ENCODE measurements around the gene MSH3.
"Not testable (repeated sequence)": the region's sequence is repeated elsewhere in the genome, so short reads cannot be mapped to it uniquely, and the experiment has no call there.

The MSH3 gene

GRCh38 chr5:80799041-80799440 is 144.6 kb downstream of the MSH3 start:
- DNase-seq, result no peak

GRCh38 chr5:80799573-80799972 is 145.1 kb downstream of the MSH3 start:
- DNase-seq, result no peak

GRCh38 chr5:80804332-80804731 is 149.9 kb downstream of the MSH3 start:
- DNase-seq, result no peak

GRCh38 chr5:80805038-80805437 is 150.6 kb downstream of the MSH3 start:
- DNase-seq, result no peak

GRCh38 chr5:80806929-80807328 is 152.5 kb downstream of the MSH3 start:
- no peak for DNase-seq

- peak; percentile 2 for DNase-seq
Measured at GRCh38 chr5:80809451-80809850, 155.0 kb downstream of the MSH3 start.

GRCh38 chr5:80810425-80810824 is 156.0 kb downstream of the MSH3 start:
- DNase-seq, result no peak

- DNase-seq, result no peak
Measured at GRCh38 chr5:80816590-80816989, 162.1 kb downstream of the MSH3 start.

GRCh38 chr5:80820685-80821084 is 166.2 kb downstream of the MSH3 start:
- DNase-seq, result no peak

GRCh38 chr5:80822640-80823039 is 168.2 kb downstream of the MSH3 start:
- DNase-seq, result no peak

GRCh38 chr5:80824159-80824558 is 169.7 kb downstream of the MSH3 start:
- not testable (repeated sequence) for DNase-seq

GRCh38 chr5:80825786-80826460 is 171.5 kb downstream of the MSH3 start:
- DNase-seq, result no peak

- no peak for DNase-seq
Measured at GRCh38 chr5:80834710-80835109, 180.3 kb downstream of the MSH3 start.

GRCh38 chr5:80835128-80835527 is 180.7 kb downstream of the MSH3 start:
- no peak for DNase-seq

- DNase-seq, result no peak
Measured at GRCh38 chr5:80837679-80838078, 183.2 kb downstream of the MSH3 start.

GRCh38 chr5:80841026-80841797 is 186.8 kb downstream of the MSH3 start:
- DNase-seq, result not testable (repeated sequence)

- DNase-seq, result not testable (repeated sequence)
Measured at GRCh38 chr5:80846422-80846821, 192.0 kb downstream of the MSH3 start.

- not testable (repeated sequence) for DNase-seq
Measured at GRCh38 chr5:80850168-80850567, 195.7 kb downstream of the MSH3 start.

GRCh38 chr5:80852331-80853245 is 198.1 kb downstream of the MSH3 start:
- peak; percentile 10 for DNase-seq

- no peak for DNase-seq
Measured at GRCh38 chr5:80853413-80853812, 199.0 kb downstream of the MSH3 start.

- no peak for DNase-seq
Measured at GRCh38 chr5:80854583-80854982, 200.1 kb downstream of the MSH3 start.

- no peak for DNase-seq
Measured at GRCh38 chr5:80860924-80861613, 206.6 kb downstream of the MSH3 start.

- DNase-seq, result no peak
Measured at GRCh38 chr5:80863708-80864107, 209.3 kb downstream of the MSH3 start.

Data from inflammatory macrophage treated with lipopolysaccharide for 4 hours (primary cell).